ENCODE data around the gene COG5.

Gene COG5

DNA sequence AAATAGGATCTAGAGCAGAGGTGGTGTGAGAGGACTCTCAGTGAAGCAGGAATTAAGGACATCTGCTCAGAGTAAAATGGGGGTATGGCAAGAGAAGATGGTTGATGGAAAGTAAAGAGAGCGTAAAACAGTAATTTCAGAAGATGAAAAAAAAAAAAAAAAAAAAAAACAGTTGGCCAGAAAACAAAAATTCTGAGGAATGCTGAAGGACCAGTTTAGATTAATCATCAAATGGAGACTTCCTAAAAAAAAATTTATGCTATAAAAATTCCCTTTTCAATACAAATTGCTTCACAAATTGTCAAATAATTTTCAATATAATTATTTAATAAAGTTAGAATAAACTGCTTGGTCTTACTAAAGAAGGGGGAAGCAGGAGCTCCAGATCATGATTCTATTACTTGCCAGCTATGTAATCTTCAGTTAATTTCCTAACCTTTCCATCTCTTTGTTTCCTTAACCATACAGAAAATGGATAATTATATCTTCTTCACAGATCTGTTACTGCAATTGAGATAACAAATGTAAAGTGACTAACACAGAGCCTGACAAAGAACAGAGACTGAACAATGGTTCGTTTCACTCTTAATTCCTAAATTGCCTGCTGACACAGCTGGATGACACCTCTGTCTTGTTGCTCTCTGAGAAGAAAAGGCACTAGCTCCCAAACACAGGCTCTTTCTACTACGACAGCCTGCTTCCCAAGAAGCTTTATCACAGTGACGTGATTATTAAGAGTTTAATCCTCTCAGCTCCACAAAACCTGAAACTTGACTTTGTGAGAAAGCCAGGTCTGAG, 158.8 kb downstream of the COG5 start:
- no peaks in the 10 kb centered on the region for H3K27me3 Mint-ChIP-seq
- no peaks in the 10 kb centered on the region for H3K4me1 Mint-ChIP-seq (ENCODE audit: low read depth)
- H3K9me3 Mint-ChIP-seq = no peaks in the 10 kb centered on the region
- H3K4me3 Mint-ChIP-seq = no peak overlapping the region
- peaks cover 26% of the 10 kb centered on the region for H3K36me3 Mint-ChIP-seq (ENCODE audit: low read depth)
- H3K27ac Mint-ChIP-seq = no peak overlapping the region
- intact Hi-C loops (cut with micrococcal nuclease) = no loop called here

DNA sequence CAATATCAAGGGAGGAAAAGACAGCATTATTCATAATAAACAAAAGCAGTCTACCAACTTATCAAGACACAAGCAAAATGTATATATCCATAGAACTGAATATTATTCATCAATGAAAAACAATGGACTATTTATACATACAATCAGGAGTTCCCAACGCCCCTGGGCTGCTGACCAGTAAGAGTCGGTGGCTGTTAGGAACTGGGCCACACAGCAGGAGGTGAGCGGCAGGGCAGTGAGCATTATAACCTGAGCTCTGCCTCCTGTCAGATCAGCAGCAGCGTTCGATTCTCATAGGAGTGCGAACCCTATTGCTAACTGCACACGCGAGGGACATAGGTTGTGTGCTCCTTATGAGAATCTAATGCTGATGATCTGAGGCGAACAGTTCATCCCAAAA, 165.6 kb downstream of the COG5 start:
- H3K9me3 Mint-ChIP-seq = no peaks in the 10 kb centered on the region
- H3K4me3 Mint-ChIP-seq = no peak overlapping the region
- no peak overlapping the region for H3K27ac Mint-ChIP-seq
- intact Hi-C loops (cut with micrococcal nuclease) = no loop called here
- peaks cover 7% of the 10 kb centered on the region for H3K36me3 Mint-ChIP-seq (ENCODE audit: low read depth)
- H3K27me3 Mint-ChIP-seq = no peaks in the 10 kb centered on the region
- H3K4me1 Mint-ChIP-seq (ENCODE audit: low read depth) = peaks cover 5% of the 10 kb centered on the region

DNA sequence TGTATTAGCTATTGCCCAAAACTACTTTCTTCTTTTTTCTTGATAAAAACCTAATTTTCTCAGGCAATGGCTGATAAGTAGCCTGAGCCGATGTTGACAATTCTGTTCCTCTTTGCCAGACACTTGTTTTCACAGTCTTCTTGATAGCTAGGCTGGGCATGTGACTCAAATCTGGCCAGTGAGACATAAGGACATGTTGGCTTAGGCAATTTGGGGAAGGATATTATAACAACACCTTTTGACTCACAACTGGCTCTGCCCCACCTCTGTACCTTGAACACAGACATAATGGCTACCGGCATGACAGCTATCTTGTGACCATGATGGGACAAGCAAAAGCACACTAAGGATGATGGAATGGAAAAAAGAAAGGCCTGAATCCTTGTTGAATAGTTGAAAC, 166.7 kb downstream of the COG5 start:
- H3K27ac Mint-ChIP-seq = no peak overlapping the region
- intact Hi-C loops (cut with micrococcal nuclease) = no loop called here

DNA sequence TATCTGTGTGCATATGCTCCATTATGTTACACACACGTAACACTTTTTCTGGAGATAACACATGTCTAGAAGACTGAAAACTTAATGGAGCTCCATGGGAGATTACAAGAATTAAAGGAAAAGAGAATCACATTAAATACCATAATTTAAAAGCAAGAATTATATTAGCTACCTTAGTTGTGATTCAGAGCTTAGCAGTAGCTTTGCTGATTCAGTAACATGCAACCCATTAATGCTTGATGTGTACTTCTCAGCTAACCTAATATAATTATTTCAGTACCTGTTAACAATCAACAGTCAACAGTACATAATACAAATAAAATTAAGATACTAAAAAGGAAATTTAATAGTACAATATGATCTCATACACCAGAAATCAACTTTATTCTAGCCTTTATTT, 167.6 kb downstream of the COG5 start:
- Mint-ChIP-seq H3K4me3 (no peak overlapping the region), H3K27me3 (no peaks in the 10 kb centered on the region), H3K36me3 (ENCODE audit: low read depth) (peaks cover 15% of the 10 kb centered on the region), H3K9me3 (no peaks in the 10 kb centered on the region), H3K27ac (no peak overlapping the region), H3K4me1 (ENCODE audit: low read depth) (peaks cover 5% of the 10 kb centered on the region)
- intact Hi-C loops (cut with micrococcal nuclease) = no loop called here

More for the DNA sequence above, 166.7 kb downstream of the COG5 start:
- no peaks in the 10 kb centered on the region for H3K9me3 Mint-ChIP-seq
- H3K4me1 Mint-ChIP-seq (ENCODE audit: low read depth) = peaks cover 5% of the 10 kb centered on the region
- peaks cover 7% of the 10 kb centered on the region for H3K36me3 Mint-ChIP-seq (ENCODE audit: low read depth)
- H3K27me3 Mint-ChIP-seq = no peaks in the 10 kb centered on the region
- no peak overlapping the region for H3K4me3 Mint-ChIP-seq

DNA sequence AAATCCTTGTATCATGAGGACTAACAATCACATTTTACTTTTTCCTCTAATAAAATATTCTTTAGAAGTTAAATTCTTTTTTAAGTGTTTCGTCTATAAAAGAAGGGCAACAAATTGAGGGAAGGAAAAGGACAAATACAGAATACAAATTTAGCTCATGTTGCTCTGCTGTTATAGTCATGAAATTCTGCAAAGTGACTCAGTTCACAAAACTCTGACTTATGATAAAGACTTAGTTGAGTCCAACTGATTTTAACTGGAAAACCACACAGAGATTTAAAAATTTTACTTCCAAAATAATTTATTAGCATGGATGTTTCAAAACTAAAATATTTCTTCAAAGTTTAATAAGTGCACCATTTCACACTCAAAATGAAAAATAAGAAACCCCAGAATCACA, 168.9 kb downstream of the COG5 start:
- no peaks in the 10 kb centered on the region for H3K27me3 Mint-ChIP-seq
- H3K9me3 Mint-ChIP-seq = no peaks in the 10 kb centered on the region
- intact Hi-C loops (cut with micrococcal nuclease) = no loop called here
- H3K36me3 Mint-ChIP-seq (ENCODE audit: low read depth) = peaks cover 18% of the 10 kb centered on the region
- H3K4me3 Mint-ChIP-seq = no peak overlapping the region
- H3K4me1 Mint-ChIP-seq (ENCODE audit: low read depth) = peaks cover 5% of the 10 kb centered on the region
- no peak overlapping the region for H3K27ac Mint-ChIP-seq

DNA sequence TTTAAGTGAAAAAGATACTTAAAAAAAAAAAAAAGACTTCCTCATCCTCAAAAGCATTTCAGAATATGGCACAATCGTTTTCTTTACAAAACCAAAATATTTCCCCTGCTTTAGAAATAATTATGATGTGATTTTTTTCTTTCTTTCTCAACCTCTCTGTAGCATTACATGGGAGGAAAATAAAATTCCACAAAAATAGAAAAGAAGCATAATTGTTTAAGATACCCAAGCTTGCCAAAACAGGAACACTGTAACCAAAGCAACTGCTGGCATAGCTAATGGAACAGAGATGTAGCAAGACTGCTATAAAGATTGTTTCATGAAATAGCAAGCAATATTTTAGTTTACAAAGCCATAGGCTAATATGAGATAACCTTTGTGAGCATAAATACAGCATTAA, 169.4 kb downstream of the COG5 start:
- Mint-ChIP-seq H3K9me3 (no peaks in the 10 kb centered on the region), H3K4me3 (no peak overlapping the region), H3K27me3 (no peaks in the 10 kb centered on the region), H3K27ac (no peak overlapping the region), H3K4me1 (ENCODE audit: low read depth) (peaks cover 5% of the 10 kb centered on the region), H3K36me3 (ENCODE audit: low read depth) (peaks cover 14% of the 10 kb centered on the region)
- intact Hi-C loops (cut with micrococcal nuclease) = no loop called here

DNA sequence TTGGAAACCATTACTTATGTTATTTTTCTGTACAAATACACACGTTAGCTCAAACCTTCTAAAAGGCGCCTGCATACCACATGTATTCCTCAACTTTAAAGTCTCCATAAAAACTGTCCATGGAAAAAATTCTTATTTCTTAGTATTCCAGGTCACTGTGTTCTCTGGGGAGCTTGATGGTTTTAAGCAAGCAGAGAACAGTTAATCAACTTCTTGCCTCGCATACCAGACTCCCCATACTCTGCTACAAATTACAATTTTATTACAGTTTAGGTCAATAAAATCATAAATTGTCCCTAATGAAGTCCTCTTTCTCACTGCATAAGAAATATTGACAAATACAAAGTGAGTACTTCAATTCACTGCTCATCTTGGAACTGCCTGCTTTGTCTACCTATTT, 170.9 kb downstream of the COG5 start:
- no peaks in the 10 kb centered on the region for H3K9me3 Mint-ChIP-seq
- intact Hi-C loops (cut with micrococcal nuclease) = no loop called here
- no peak overlapping the region for H3K4me3 Mint-ChIP-seq
- peaks cover 11% of the 10 kb centered on the region for H3K36me3 Mint-ChIP-seq (ENCODE audit: low read depth)
- H3K4me1 Mint-ChIP-seq (ENCODE audit: low read depth) = peaks cover 6% of the 10 kb centered on the region
- no peak overlapping the region for H3K27ac Mint-ChIP-seq
- no peaks in the 10 kb centered on the region for H3K27me3 Mint-ChIP-seq

DNA sequence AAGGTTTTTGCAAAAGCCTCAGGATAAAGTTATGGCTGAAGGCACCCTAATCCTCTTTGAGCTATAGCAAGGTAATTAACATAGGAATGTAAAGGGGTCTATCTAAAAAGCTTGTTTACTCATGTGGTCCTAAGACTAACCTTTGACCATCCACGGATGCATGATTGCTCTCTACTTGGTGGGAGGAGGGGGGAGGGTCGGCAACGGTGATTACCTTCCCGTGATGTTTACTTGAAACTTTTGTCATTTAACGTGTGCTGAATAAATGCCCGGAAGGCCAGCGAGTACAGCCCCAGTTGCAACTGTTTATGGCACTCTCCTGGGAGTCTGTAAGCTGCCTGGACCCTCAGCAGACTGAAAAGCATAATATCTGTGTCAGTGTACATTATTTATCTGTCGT, 172.8 kb downstream of the COG5 start:
- no peaks in the 10 kb centered on the region for H3K27me3 Mint-ChIP-seq
- intact Hi-C loops (cut with micrococcal nuclease) = no loop called here
- peaks cover 11% of the 10 kb centered on the region for H3K36me3 Mint-ChIP-seq (ENCODE audit: low read depth)
- no peak overlapping the region for H3K27ac Mint-ChIP-seq
- no peak overlapping the region for H3K4me3 Mint-ChIP-seq
- no peaks in the 10 kb centered on the region for H3K9me3 Mint-ChIP-seq
- peaks cover 14% of the 10 kb centered on the region for H3K4me1 Mint-ChIP-seq (ENCODE audit: low read depth)

DNA sequence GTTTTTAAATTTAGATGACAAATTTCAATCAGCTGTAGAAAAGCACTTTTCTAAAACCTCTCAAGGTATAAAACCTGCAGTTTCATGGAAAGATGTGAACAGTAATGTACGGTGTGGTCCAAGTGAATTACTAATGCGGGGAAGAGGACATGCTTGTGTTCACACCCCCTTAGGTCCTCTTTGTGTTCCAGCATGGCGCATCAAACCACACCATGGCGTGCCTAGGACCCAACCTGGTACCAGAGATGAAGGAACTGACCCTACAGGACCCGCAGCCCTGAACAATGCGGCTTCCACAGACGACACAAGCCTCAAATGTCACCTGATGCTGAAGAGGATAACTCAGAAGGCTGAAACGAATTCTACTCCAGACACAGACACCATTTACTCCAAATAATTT, 175.1 kb downstream of the COG5 start:
- H3K27ac Mint-ChIP-seq = no peak overlapping the region
- H3K27me3 Mint-ChIP-seq = no peaks in the 10 kb centered on the region
- intact Hi-C loops (cut with micrococcal nuclease) = no loop called here
- peaks cover 11% of the 10 kb centered on the region for H3K36me3 Mint-ChIP-seq (ENCODE audit: low read depth)
- peaks cover 14% of the 10 kb centered on the region for H3K4me1 Mint-ChIP-seq (ENCODE audit: low read depth)
- no peak overlapping the region for H3K4me3 Mint-ChIP-seq
- no peaks in the 10 kb centered on the region for H3K9me3 Mint-ChIP-seq

DNA sequence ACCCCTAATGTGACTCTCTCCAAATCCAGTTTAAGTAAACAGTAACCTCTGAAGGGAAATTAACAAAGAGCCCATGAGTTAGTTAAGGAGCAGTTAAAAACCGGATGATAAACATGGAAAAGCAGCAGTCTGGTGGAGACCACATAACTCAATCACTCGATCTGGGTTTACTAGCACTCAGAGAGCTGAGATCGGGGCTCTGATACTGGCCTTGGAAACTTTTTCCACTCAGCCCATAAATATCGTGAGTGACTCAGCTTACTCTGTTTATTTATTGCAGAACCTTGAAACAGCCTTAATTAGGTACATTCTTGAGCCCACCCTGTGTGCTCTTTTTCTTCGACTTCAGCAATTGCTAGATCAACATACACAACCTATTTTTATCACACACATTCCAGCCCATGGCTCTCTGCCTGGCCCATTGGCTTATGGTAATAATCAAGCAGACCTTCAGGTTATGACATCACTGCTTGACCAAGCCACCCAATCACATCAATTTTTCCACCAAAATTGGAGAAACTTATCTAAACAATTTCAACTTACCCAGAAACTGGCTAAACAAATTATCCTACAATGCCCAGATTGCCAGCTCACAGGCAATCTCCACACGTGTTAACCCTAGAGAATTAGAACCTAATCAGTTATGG, 176.0 kb downstream of the COG5 start:
- Mint-ChIP-seq H3K36me3 (ENCODE audit: low read depth) (peaks cover 11% of the 10 kb centered on the region), H3K27ac (no peak overlapping the region), H3K4me3 (no peak overlapping the region), H3K27me3 (no peaks in the 10 kb centered on the region), H3K9me3 (no peaks in the 10 kb centered on the region), H3K4me1 (ENCODE audit: low read depth) (peaks cover 14% of the 10 kb centered on the region)
- intact Hi-C loops (cut with micrococcal nuclease) = no loop called here

DNA sequence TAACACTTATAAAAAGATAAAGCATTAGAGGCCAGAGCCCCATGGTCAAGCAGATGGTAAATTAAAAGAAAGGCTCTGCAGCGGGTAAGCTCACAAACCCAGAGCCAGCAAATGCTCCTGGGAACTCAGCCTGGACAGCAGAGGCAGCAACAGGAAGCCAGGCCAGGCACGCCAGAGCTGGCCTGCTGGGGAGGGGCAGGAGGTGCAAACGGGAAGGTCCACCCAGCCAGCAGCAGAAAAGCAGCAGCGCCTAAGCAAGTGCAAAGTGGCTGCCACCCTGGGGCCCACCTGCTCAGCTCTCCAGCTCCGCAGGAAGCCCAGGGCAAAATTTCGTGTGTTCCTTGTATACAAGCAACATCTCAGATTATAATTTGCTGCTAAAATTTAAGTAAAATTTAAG, 176.6 kb downstream of the COG5 start:
- Mint-ChIP-seq H3K4me1 (ENCODE audit: low read depth) (peaks cover 14% of the 10 kb centered on the region), H3K27me3 (no peaks in the 10 kb centered on the region), H3K9me3 (no peaks in the 10 kb centered on the region), H3K27ac (no peak overlapping the region), H3K36me3 (ENCODE audit: low read depth) (peaks cover 11% of the 10 kb centered on the region), H3K4me3 (no peak overlapping the region)
- intact Hi-C loops (cut with micrococcal nuclease) = no loop called here

DNA sequence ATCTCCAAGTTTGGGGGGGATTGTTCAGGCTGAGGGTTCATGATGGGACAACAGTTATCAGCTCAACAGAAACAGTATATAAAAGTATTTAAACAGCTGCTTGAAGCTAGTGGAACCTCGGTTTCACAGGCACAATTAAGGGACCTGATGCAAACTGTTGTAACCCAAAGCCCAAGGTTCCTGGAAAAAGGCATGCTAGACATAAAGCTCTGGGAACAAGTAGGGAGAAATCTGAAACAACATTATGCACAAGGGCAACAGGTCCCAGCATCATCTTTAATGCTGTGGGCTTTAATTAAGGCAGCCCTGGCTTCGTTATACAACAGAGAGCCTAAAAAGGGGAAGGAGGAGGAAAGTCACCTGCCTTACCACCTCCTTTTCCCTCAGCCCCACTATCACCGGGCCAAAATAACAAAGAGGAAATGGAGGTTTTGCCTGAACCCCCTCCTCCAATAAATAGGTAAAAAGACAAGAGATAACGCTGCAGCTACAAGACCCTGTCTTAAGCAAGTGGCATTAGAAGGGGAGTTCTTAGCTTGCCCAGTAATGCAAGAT, 177.1 kb downstream of the COG5 start:
- Mint-ChIP-seq H3K27me3 (no peaks in the 10 kb centered on the region), H3K4me3 (no peak overlapping the region), H3K4me1 (ENCODE audit: low read depth) (peaks cover 14% of the 10 kb centered on the region), H3K36me3 (ENCODE audit: low read depth) (peaks cover 9% of the 10 kb centered on the region), H3K9me3 (no peaks in the 10 kb centered on the region), H3K27ac (no peak overlapping the region)
- intact Hi-C loops (cut with micrococcal nuclease) = no loop called here

DNA sequence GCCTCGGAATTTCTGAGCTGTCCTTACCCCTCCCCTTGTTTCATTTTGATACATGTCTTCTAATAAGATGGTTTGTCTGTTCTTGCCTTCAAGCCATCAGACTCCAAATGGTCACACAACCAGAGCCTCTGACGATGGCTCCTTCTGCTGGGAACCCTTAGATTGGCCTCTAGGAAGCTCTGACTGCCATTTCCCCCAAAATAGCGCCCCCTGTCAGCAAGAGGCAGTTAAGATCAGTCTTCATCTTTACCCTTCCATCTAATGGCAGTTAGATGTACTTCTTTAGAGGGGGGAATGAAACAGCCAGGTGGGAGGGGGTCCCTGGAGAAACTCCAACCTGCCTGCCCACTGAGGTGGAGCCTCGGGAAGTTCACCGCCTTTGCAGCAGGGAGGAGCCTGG, 179.7 kb downstream of the COG5 start:
- no peaks in the 10 kb centered on the region for H3K27me3 Mint-ChIP-seq
- no peak overlapping the region for H3K27ac Mint-ChIP-seq
- H3K9me3 Mint-ChIP-seq = no peaks in the 10 kb centered on the region
- H3K4me1 Mint-ChIP-seq (ENCODE audit: low read depth) = peaks cover 14% of the 10 kb centered on the region
- H3K36me3 Mint-ChIP-seq (ENCODE audit: low read depth) = no peaks in the 10 kb centered on the region
- no peak overlapping the region for H3K4me3 Mint-ChIP-seq
- intact Hi-C loops (cut with micrococcal nuclease) = no loop called here

DNA sequence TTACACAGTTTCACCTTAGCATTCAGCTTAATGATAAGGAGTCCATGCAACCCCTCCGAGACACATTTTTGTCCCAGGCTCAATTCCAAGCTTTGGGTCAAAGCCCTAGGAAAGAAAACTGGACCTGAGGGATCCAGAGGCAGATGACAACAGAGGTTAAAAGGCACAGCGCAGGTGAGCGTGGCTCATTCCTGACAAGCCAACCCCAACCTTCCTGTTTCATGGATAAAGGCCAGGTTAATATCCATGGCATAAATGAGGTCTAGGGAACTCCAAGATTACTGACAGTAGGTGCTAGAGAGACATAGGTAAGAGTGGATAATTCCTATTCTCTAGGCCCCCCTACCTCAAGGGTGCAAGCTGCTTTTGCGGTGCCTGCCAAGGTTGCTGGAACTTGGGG, 180.5 kb downstream of the COG5 start:
- intact Hi-C loops (cut with micrococcal nuclease) = no loop called here
- no peak overlapping the region for H3K27ac Mint-ChIP-seq
- no peaks in the 10 kb centered on the region for H3K9me3 Mint-ChIP-seq
- no peak overlapping the region for H3K4me3 Mint-ChIP-seq
- no peaks in the 10 kb centered on the region for H3K27me3 Mint-ChIP-seq
- peaks cover 14% of the 10 kb centered on the region for H3K4me1 Mint-ChIP-seq (ENCODE audit: low read depth)
- H3K36me3 Mint-ChIP-seq (ENCODE audit: low read depth) = no peaks in the 10 kb centered on the region

All from dendritic cell treated with granulocyte-macrophage colony-stimulating factor and Interleukin-4, amounts not matched to agents 40 ng/mL and 50 ng/mL, for 4 days (primary cell).